ENCODE results near the gene TAF1D.
"Not testable (repeated sequence)": the region's sequence is repeated elsewhere in the genome, so short reads cannot be mapped to it uniquely, and the experiment has no call there.

The TAF1D gene, protein sequence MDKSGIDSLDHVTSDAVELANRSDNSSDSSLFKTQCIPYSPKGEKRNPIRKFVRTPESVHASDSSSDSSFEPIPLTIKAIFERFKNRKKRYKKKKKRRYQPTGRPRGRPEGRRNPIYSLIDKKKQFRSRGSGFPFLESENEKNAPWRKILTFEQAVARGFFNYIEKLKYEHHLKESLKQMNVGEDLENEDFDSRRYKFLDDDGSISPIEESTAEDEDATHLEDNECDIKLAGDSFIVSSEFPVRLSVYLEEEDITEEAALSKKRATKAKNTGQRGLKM

DNA sequence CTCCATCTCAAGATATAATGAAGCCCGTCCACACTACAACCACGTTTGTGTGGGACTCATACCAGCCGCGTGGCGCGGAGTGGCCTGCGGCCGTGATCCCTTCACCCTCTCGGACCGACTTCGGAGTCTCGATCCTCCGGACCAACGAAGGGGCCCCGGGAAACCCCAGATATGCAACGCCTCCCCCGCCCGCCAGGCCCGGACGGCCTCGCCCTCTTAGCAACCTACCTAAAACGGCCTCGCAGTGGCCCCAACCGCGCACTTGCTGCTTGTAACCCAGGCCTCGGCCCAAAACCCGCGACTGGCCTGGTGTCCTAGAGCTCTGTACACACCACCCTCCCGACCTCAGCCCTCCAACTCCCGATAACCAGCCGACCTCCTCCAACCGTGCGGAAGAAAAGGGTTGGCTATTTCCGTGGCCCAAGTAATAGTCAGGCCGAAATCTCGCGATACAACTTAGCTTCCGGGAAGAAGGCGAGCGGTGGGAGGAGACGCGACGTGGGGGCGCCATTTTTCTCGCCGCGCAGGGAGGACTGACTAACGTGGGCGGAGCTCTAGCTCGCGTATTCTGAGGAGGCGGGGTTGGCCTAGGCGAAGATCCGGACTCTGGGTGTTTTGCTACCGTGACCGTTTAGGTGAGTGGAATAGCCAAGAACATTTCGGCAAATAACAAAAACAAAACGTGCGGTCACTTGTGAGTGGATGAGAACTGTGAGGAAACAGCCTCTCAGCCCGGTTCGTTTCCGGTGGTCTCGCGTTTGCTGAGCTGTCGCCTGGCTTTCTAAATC lies at the start of gene TAF1D, which contains the start of gene C11orf54:
Gene TAF1D (minus strand): TSS at position 402 of the 788 bp plus-strand sequence. CDS start 2,191 bp downstream, outside the sequence.
Gene C11orf54 (plus strand): TSS at position 579 of the 788 bp plus-strand sequence. CDS start 5,722 bp downstream, outside the sequence.
- in situ Hi-C loops (cut with HindIII; ENCODE audit: low sequenced_read_pairs): no loop called here

DNA sequence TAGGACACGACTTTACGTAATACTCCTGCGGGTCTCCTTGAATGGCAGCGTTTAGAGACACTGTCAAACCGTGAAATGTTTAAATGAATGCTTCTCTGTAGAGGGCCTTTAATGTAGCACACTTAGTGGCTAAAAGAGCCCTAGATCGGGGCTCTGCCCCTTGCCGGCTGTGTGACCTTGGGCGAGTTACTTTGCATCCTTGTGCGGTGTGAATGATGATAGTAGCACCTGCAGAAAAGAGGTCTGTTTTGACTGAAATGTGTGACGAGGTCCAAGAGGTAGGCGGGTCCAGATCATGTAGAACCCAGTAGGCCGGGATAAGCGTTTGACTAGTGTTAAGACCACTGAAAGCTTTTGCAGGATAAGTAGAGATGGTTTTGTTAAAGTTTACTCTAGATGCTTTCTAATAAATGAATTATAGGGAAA lies 43.7 kb upstream of the TAF1D start:
- in situ Hi-C loops (cut with HindIII; ENCODE audit: low sequenced_read_pairs): loop anchor here (10.0 kb wide), 1 partner anchor 50 kb away; no protein-coding TSS in a partner anchor

DNA sequence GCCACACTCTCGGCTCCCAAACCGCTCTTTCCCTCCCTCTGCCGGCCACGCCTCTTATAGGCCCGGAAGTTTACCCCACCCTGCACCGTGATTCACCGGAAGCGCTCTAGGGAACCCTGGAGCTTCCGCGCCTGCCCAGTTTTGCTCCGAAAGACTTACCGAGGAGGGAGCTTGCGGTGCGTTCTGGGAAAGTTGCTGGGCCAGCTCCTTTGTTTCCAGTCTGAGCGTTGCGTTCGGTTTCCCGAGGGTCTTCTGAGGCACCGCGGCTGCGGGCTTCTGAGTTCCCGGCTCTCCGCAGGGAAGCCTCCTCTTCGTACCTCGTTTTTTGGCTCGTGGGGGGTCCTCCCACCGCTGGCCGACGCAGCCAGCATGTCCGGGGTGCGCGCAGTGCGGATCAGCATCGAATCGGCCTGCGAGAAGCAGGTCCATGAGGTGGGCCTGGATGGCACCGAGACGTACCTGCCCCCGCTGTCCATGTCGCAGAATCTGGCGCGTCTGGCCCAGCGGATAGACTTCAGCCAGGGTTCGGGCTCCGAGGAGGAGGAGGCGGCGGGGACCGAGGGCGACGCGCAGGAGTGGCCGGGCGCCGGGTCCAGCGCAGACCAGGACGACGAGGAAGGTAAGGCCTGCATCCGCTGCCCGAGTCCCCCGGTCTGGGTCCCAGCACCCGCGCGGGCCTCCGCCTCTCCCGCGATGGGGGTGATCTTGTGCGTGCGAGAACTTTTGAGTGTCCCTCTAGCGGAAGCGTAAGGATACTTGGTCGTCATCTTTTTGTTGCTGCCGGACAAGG lies 43.0 kb upstream of the TAF1D start, which contains the start of gene MED17:
Gene MED17 (plus strand): TSS at position 138 of the 790 bp plus-strand sequence. CDS start 232 bp downstream, at position 370.
- in situ Hi-C loops (cut with HindIII; ENCODE audit: low sequenced_read_pairs): loop anchor here (10.0 kb wide), 1 partner anchor 50 kb away; no protein-coding TSS in a partner anchor

DNA sequence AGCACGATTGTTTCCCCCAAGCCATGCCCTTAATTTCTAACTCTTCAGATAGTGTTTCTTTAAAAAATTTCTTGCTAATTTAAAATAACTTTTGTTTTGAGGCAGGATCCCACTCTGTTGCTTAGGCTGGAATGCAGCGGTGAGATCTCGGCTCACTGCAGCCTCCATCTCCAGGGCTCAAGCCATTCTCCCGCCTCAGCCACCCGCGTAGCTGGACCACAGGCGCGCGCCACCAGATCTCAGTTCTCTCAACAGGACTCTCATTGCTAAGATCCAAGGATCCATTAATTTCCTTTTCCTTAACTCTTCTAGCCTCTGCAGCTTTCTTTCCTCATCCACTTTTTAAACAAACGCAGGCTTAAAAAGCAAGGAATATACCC lies 42.5 kb upstream of the TAF1D start:
- in situ Hi-C loops (cut with HindIII; ENCODE audit: low sequenced_read_pairs): loop anchor here (10.0 kb wide), 1 partner anchor 49 kb away; no protein-coding TSS in a partner anchor

DNA sequence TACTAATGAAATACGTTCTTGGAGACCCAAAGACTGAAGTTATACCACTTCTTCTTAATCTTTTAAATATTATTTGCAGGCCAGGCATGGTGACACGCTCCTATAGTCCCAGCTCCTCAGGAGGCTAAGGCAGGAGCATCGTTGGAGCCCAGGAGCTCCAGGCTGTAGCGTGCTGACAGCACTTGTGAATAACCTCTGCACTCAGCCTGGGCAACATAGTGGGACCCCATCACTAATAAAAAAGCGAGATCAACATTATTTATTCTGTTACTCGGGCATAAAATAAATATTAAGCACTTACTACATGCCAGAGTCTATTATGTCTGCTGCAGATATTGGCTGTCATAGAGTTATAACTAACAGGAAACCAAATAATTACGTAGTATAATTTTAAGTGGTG lies 42.1 kb upstream of the TAF1D start:
- in situ Hi-C loops (cut with HindIII; ENCODE audit: low sequenced_read_pairs): loop anchor here (10.0 kb wide), 1 partner anchor 49 kb away; no protein-coding TSS in a partner anchor

DNA sequence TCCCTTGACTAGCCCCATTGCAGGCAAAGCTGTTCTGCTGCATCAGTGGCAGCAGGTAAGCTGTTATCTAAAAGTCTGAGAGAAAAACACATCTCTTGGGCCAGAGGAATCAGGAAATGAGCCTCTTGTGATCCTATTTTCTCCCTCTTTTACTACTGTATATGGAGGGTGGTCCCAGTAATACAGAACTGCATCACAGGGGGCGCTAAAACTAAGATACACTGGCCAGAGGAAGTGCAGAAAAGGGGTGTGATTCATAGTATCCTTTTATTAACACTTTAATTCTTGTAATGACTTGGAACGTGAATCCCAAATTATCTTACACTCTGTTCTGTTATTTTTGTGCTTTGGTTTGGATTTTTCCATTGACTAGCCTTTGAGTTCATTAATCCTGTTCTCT lies 34.0 kb upstream of the TAF1D start:
- in situ Hi-C loops (cut with HindIII; ENCODE audit: low sequenced_read_pairs): no loop called here

DNA sequence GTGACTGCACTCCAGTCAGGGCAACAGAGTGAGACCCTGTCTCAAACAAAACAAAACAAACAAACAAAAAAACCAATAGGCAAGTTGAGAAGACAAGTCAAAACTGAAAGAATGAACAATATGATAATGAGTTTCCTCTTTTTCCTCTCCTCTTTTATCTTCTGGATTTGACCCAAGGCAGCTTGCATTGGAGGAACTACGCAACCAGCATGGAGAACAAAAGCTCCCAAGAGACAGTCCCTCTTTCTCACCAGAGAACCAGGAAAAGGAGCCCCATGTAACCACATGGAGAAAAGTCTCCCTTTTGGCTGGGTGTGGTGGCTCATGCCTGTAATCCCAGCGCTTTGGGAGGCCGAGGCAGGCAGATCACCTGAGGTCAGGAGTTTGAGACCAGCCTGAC lies 33.3 kb upstream of the TAF1D start:
- in situ Hi-C loops (cut with HindIII; ENCODE audit: low sequenced_read_pairs): not testable (repeated sequence)

DNA sequence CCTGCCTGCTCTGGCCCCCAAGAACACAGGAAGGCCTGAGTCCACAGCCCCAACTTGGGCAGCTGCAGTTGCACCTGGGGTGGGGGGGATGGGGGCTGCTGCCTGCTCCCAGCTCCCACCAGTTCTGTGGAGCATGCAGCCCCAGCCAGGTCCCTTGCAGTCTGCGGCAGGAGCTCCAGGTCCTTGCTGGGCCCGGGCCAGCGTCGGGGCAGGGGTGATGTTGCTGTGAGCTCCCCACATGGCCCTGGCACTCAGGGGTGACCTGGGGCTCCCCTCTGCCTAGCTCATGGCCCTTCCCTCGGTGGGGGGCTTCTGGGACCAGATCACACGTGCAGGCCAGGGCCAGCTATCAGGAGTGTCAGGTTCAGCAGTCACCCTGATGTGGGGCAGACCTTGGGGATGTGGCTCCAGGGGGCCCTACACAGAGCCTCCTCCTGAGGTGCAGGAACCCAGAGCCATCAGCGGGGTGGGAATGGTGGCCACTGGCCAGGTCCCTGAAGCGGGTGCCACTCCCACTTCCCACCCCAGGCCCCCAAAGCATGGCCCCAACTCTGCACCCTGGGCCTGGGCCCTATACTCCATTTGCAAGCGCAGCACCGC lies 32.4 kb upstream of the TAF1D start:
- in situ Hi-C loops (cut with HindIII; ENCODE audit: low sequenced_read_pairs): no loop called here

DNA sequence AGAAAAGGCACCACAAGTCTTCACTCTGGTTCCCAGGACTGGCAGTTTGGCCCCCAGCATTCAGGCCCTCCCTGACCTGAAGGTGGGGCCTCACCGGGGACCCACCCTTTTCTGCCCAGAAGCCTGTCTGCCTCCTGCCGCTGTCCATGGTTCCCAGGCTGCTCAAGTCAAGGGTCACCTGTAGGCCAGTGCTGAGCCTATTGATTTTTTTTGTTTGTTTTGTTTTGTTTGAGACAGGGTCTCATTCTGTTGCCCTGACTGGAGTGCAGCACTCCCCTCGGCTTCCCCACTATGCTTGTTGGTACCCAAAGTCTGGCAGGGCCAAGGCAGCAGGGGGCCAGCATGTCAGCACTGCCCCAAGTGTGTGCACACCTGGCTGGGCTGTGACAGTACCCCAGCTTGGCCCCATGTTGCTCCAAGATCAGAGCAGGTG lies 31.8 kb upstream of the TAF1D start:
- in situ Hi-C loops (cut with HindIII; ENCODE audit: low sequenced_read_pairs): no loop called here

DNA sequence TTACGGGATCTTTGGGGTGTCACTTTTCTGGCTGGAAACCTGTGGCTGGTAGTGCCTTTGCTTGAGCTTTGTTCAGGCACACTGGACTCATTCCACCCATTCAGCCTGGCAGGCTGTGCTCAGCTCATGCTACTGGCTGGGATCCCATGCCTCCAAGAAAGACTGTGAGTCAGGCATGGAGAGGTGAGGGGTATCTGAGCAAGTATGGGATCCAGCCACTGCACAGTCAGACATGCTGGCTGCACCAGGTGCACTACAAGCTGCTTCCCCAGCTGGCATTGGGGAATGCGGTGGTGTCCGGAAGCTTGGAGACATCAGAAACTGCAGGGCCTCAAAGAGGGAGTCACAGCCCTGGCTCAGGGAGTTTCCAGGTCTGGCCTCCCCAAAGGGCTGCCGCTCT lies 30.8 kb upstream of the TAF1D start:
- in situ Hi-C loops (cut with HindIII; ENCODE audit: low sequenced_read_pairs): no loop called here

DNA sequence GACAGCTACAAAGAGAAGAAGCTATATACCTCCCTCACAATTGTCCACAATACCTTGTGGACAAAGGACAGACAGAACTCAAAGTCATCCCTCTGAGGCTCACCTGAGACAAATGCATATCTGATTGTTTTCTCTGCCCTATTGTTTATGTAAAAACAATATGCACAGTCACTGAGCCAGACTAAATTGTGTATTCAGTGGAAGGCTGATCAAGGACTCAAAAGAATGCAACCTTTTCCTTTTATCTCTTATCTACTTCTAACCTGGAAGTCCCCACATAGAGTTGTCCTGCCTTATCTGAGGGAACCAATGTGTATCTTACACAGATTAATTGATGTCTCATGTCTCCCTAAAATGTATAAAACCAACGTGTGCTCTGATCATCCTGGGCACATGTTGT lies 28.9 kb upstream of the TAF1D start:
- in situ Hi-C loops (cut with HindIII; ENCODE audit: low sequenced_read_pairs): no loop called here

DNA sequence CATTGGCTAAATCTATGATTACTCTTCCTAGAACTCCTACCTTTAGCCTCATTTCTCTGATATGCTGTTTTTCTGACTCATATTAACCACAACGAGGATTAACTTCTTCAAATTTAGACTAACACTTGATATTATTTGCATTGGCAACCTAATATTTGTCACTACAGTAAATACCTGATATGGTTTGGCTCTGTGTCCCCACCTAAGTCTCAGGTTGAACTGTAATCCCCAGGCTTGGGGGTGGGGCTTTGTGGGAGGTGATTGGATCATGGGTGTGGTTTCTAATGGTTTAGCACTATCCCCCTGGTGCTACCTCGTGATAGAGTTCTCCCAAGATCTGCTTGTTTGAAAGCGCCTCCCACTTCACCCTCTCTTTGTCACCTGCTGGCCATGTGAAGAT lies 25.7 kb upstream of the TAF1D start:
- in situ Hi-C loops (cut with HindIII; ENCODE audit: low sequenced_read_pairs): no loop called here

DNA sequence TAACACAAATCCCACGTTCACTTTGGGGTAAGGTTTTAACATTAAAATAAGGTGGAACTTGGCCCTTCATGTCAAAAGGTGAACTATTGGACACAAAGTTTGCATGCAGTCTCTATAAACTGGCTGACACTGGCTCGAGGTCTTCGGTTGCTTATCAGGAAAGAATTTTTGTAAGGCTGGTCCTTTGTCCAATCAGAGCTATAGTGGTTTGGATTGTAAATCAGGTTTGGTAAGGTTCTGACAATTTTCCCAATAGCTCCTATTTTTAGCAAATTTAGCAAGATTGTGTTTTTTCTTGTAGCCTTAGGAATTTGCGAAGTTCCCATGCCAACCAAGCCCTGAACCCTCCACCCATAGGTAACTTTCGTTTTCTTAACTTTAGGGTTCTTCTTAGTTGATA lies 25.2 kb upstream of the TAF1D start:
- in situ Hi-C loops (cut with HindIII; ENCODE audit: low sequenced_read_pairs): no loop called here

DNA sequence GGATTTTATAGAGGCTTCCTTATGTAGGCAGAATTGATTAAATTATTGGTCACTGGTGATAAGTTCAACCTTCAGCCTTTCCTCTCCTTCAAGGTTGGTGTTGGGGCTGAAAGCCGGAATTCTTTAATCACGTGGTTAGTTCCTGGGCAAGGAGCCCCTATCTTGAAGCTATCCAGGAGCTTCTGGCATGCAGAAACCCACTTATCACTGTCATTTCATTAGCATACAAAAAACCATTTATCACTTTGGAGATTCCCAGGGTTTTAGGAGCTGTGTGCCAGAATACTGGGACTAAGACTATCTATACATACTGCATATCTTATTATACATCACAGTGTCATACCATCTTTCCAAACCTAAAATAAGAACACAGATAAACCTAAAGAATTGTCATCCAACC lies 24.3 kb upstream of the TAF1D start:
- in situ Hi-C loops (cut with HindIII; ENCODE audit: low sequenced_read_pairs): no loop called here

DNA sequence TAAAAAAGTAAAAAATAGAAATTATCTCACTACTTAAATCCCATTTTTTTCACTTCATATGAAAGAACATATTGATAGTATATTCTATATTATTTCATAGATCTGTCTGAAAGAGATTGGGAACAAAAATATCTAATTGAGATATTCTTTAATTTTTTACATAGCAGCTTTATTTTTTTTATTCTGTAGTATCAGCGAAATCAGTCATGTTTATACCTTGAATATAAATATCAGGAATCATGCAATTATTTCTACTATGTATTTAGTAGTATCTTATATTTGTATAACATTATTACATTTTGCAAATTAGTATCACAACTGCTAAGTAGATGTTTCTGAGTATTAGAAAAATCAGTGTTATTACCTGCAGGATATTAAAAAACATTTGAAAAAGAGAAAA lies 20.6 kb upstream of the TAF1D start:
- in situ Hi-C loops (cut with HindIII; ENCODE audit: low sequenced_read_pairs): no loop called here

DNA sequence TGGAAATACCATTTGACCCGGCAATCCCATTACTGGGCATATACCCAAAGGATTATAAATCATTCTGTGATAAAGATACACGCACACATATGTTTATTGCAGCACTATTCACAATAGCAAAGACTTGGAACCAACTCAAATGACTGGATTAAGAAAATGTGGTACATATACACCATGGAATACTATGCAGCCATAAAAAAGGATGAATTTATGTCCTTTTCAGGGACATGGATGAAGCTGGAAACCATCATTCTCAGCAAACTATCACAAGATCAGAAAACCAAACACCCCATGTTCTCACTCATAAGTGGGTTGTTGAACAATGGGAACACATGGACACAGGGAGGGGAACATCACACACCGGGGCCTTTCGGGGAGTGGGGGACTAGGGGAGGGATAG lies 17.8 kb upstream of the TAF1D start:
- in situ Hi-C loops (cut with HindIII; ENCODE audit: low sequenced_read_pairs): not testable (repeated sequence)

DNA sequence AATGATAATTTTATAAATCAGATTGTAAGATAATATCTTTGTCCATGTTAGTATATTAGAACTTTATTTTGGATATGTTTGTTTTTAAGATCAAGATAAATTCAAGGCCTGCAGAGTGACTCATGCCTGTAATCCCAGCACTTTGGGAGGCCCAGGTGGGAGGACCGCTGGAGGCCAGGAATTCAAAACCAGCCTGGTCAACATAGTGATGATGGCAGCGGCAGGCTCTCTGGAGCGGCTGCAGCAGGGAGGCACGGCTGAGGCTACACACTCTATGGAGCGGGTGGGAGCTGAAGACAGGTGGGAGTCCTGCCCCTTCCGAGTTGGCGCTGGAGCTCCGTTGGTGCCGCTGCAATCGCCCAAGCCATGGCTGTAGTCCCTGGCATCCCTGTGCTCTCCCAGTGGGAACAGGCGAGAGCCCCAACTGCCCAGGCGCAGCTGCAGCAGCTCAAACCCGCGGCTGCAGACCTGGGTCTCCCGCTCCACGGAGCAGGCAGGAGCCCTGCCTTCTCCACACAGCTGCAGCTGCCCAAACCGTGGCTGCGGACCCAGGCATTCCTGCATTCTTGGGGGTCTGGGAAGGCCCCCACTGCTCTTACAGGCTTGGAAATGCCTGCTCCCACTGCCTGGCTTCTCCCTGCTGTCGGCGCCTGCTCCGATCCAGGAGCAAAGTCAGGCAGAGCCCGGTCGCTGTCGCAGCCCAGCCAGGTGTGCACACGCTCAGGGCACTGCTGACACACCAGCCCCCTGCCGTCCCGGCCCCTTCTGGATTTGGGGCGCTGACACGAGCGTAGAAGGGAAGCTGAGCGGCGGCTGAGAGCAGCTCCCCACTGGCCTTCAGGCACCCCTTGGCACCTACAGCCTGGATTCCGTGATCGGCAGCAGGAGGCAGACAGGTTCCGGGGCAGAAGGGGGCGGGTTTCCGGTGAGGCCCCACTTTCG lies 16.9 kb upstream of the TAF1D start:
- in situ Hi-C loops (cut with HindIII; ENCODE audit: low sequenced_read_pairs): no loop called here

DNA sequence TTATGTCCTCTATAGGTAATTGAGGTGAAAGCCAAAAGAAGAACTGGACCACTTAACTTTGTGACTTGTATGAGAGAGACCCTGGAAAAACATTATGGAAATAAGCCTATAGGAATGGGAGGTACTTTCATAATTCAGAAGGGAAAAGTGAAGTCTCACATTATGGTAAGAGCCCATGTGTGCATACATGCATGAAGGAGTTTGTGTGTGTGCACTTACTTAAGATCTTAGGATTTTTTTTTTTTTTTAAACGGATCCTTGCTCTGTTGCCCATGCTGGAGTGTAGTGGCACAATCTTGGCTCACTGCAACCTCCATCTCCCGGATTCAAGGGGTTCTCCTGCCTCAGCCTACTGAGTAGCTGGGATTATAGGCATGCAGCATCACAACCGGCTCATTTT lies 16.0 kb upstream of the TAF1D start:
- in situ Hi-C loops (cut with HindIII; ENCODE audit: low sequenced_read_pairs): no loop called here

DNA sequence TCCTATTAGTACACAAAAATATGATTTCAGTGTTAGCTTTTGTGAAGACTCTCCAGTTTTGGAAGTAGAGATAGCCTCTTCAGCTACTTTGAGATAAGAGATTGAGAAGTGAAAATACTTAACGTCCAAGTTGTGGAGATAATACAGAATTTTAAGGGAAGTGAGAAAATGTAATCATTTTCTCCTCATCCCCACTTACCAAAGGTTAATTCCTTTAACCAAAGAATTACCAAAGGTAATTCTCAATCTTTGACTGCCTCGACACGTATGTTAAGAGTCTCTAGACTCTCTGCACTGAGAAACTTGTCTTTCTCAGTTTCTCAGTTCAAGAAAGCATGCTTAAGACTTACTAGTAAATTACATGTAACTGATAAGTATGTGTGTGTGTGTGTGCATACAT lies 15.5 kb upstream of the TAF1D start:
- in situ Hi-C loops (cut with HindIII; ENCODE audit: low sequenced_read_pairs): no loop called here
